ENCODE results near the gene EHD4.

Gene EHD4

GRCh38 chr15:41919954-41920538 lies 52.3 kb downstream of the EHD4 start:
- DNase-seq (ENCODE audit: low spot score), result no peak

DNA sequence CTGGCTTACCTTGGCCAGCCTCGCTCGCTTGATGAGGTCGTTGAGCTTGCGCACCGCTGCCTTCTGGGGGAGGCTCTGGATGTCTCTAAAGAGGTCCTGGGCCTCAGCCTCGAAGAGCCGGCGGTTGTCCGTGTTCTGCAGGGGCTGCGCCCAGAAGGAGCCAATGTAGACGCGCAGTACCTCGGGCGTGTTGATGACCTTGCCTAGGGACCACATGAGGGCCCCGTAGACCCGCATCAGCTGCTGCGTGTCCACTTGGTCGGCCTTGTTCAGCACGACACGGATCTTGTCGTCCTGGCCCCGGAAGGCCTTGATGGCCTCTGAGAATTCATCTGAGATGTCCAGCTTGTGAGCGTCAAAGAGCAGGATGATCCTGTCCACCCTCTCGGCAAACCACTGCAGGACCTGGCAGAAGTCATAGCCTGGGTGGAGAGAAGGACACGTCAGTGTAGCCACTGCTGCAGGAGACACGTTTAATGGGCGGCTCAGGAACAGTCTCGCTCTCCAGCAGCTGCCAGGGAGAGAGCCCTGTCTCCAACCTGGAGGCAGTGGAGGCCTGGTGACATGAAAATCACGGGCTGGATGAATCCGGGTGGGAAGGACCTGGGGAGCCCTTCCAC lies 53.0 kb downstream of the EHD4 start:
- no peak for DNase-seq (ENCODE audit: low spot score)

DNA sequence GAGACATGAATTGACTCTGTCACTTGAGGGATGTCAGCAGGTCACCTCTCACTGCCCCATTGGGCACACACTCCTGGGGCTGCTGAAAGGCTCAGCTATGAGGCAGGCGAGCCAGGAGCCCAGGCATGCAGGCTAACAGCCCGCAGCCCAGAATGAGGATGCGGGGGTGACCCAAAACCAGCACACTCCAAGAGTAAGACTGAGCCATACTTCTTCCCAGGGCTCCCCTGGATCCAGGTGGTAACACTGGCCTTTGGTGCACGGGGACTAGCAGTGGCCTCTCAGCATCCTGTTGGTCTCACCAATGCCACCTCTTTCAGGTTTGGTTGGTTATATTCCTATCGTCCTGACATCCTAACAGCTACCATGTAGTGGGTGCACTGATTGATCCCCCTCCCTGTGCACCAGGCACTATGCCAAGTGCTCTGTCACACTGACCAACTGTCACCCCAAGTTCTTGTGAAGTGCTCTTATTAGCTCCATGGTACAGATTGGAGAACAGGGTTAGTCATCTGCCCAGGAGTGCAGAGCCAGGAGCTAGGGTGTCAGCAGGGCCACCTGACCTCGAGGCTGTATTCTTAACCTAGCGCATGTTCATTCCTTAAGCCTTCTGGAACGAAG lies 53.7 kb downstream of the EHD4 start:
- DNase-seq (ENCODE audit: low spot score), result no peak

- DNase-seq (ENCODE audit: low spot score), result no peak
These were observed 54.5 kb downstream of the EHD4 start for GRCh38 chr15:41917767-41918430.

- DNase-seq (ENCODE audit: low spot score), result no peak
These were observed 56.9 kb downstream of the EHD4 start for GRCh38 chr15:41915255-41915994.

GRCh38 chr15:41914411-41914810 lies 57.9 kb downstream of the EHD4 start:
- no peak for DNase-seq (ENCODE audit: low spot score)

DNA sequence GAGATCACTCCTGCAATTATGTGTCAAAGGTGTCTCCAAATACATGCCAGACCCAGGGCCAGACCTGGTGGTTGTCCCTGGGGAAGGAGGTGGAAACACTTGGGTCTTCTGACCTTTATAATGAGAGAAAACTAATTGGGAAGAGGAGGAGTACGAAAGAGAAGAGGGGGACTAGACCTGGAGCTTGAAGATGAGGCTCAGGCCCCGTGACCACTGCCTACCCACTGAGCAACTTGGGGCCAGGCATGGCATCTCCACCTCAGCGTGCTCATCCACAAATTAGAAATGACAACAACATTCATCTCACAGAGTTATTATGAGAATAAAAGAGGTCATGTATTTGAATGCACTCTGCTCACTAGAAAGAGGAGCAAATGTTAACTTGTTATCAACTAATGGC lies 59.1 kb downstream of the EHD4 start:
- DNase-seq (ENCODE audit: low spot score), result peak; percentile 62

DNA sequence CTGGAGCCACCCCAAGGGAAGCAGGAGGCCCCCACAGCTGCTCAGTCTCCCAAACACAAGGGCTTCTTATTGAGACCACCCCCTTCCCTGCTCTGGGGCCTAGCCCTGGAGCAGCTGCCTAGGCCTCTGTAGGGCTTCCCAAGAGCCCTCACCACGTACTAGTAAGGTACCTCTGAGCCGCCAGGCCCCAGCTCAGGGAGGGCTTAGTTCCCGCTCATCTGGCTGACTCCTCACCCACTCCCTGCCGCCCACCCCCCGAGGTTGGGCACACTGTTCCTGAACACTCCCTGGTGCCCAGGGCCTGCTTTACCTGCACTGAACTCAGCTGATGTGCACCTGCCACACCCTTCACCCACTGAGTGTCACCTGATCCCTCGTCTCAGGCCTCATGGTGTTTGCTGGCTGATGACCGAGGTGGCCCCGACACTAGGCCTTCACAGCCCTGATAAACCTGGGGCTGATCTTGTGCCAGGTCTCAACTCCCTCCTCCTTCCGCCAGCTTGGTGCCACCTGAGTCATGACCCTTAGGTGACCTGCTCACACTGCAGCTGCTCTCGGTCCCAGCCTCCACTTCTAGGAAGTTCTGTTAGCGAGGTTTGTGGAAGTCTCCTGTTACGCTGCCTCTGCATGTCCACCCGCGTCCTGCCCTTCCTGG lies 60.5 kb downstream of the EHD4 start:
- no peak for DNase-seq (ENCODE audit: low spot score)

GRCh38 chr15:41908736-41909461 lies 63.5 kb downstream of the EHD4 start:
- no peak for DNase-seq (ENCODE audit: low spot score)

DNA sequence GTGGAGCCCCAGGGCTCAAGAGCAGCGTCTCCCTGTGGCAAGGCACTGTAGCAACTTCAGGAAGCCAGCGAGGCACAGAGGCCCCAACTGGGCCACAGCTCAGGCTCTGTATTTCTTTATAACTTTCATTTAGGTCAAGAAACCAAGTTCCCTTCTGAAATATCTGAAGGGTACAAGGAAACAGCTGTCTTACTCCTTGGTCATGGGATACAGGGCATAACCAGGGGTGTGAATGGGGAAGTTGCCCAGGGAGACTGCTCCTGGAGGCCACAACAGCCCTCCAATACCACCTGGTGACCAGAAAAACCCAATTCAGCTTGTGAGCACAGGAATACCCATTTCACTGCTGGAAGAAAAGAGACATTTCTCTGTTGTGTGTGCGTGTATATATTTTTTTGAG lies 65.2 kb downstream of the EHD4 start:
- no peak for DNase-seq (ENCODE audit: low spot score)

DNA sequence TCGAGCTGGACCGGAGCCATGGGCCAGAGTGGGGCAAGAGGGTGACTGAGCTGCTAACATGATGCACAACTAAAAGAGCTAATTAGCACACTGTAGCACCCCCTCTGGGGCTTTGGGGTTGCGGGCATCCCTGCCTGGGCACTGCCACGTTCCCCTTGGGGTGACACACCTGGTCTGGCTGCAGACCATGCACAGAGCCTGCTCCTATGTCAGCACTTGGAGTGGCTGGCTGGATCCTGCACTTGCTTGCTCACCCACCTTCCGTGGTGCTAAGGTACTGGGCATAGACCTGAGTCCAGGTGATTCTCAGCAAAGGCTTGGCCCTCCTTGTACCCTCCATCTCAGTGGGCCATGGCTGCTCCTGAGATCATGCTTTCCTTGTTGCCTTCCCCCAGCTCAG lies 65.7 kb downstream of the EHD4 start:
- no peak for DNase-seq (ENCODE audit: low spot score)

- no peak for DNase-seq (ENCODE audit: low spot score)
These were observed 67.1 kb downstream of the EHD4 start for GRCh38 chr15:41905036-41905793.

- peak; percentile 92 for DNase-seq (ENCODE audit: low spot score)
These were observed 67.8 kb downstream of the EHD4 start for GRCh38 chr15:41904541-41905005.

- DNase-seq (ENCODE audit: low spot score), result no peak
These were observed 68.6 kb downstream of the EHD4 start for GRCh38 chr15:41903782-41904181.

DNA sequence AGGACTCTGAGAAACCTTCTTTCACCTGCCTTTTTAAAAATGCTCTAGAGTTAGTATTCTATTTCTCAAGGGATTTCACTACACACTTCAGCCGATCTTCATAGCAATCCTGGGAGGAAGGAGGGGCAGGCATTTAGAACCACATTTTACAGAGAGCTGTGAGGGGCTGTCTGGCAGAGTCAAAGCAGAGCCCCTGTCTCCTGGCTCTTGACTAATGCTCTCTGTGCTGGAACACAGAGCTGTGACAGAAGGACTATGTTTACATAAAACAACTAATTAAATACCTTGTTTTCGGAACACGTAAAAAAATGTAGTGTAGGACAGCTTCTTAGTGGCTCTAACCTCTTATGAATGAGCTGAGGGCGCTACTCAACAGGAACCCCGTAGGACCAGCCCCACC lies 70.9 kb downstream of the EHD4 start:
- DNase-seq (ENCODE audit: low spot score), result no peak

DNA sequence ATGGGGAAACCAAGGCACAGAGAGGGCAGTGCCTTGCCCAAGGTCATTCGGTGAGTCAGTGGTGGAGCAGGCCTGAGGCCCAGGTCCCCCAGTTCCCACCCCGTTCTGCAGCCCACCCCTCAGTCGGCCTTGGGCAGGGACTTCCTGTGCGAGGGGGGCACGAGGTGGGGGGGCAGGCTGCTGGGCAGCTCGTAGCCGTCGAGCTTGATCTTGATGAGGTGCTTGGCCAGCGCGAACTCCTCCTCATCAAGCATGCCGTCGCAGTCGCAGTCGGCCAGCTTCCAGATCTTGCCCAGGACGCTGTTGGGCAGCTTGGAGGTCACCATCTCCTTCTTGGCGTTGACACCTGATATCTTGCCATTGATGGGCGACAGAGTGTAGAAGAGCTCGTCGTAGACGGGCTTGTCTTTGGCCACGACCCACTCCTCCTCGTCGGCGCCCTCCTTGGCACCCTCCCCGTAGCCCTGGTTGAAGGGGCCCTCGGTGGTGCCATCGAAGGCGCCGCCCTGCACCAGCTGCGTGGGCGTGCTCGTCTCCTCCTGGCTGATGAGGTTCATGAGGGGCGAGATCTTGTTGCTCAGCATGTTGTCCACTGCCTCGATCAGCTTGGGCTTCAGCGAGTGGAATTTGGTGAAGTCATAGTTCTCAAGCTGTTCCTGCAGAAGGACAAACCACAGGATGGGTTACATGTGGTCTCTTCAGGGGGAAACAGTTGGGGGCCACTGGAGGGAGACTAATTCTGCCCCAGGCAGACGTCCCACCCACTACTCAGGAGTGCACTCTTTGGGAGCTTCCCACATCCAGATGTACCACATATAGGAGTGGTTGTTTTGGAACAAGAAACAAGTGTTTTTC lies 71.6 kb downstream of the EHD4 start:
- DNase-seq (ENCODE audit: low spot score), result no peak

- DNase-seq (ENCODE audit: low spot score), result peak; percentile 95
These were observed 72.4 kb downstream of the EHD4 start for GRCh38 chr15:41899854-41900442.

- peak; percentile 58 for DNase-seq (ENCODE audit: low spot score)
These were observed 75.0 kb downstream of the EHD4 start for GRCh38 chr15:41897363-41897799.

GRCh38 chr15:41896566-41896965 lies 75.8 kb downstream of the EHD4 start:
- DNase-seq (ENCODE audit: low spot score), result no peak

Measured in cerebellar cortex (tissue), 1 donor.